Measurements from ENCODE around the gene CREB5.

GRCh38 chr7:28497009-28497408 lies 84.7 kb downstream of the CREB5 start:
- TF ChIP-seq GATA2 (IDR thresholded peaks at IDR 0.05; ENCODE audit: low read depth, low read length) (no peak), GATA3 (IDR thresholded peaks at IDR 0.05; ENCODE audit: low read depth, low read length) (no peak)

Measured in SH-SY5Y (cell line).